ENCODE results near the gene MPEG1.

DNA sequence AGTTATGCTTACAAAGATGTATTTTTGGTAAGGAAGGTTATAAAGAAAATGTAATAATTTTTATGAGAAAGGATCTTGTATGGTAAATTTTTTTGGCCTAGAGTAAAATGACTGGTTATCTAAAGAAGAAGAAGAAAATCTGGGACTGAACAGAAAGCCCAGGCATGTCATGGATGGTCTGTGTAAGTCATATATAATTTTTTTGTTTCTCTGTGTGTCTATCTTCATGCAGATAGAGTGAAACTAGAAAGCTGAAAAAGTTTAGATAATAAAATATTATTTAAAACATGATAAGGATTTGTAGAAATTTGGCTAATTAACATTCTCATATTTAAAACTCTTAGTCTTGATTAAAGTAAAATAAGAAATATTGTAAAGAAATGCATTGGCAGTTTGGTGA lies 27.6 kb upstream of the MPEG1 start:
- TF ChIP-seq EZH2 (IDR thresholded peaks at IDR 0.05; ENCODE audit: insufficient read depth, poor library complexity, severe bottlenecking) (no peak), EZH2phosphoT487 (IDR thresholded peaks at IDR 0.05; ENCODE audit: insufficient read depth, low read depth) (no peak)
